HL-60 (cell line): ENCODE results near the gene RASL10A.

Experiments
- CTCF ChIP-seq: IDR thresholded peaks from one replicate; pipeline ENCODE4 v1.5.1; 2011; ENCODE audit warnings: low read length, control low read depth, inconsistent platforms; ENCODE audit not compliant: insufficient read depth
- POLR2AphosphoS5 ChIP-seq: IDR thresholded peaks from 2 replicates; pipeline ENCODE4 v1.6.1; 2012; ENCODE audit warnings: low read depth
- SPI1 ChIP-seq: IDR thresholded peaks from 2 replicates; pipeline ENCODE4 v1.6.1; 2012; ENCODE audit warnings: low read depth, mild to moderate bottlenecking, borderline replicate concordance
- TF ChIP-seq, protein P1 (sequence below): IDR thresholded peaks from 2 replicates; pipeline ENCODE4 v1.6.1; 2012; ENCODE audit warnings: low read depth; ENCODE audit not compliant: insufficient replicate concordance

GRCh38 chr22:29310065-29310862, 5.2 kb downstream of the RASL10A start:
- TF ChIP-seq POLR2AphosphoS5, result no peak
- no peak for TF ChIP-seq CTCF
- TF ChIP-seq, protein P1, sequence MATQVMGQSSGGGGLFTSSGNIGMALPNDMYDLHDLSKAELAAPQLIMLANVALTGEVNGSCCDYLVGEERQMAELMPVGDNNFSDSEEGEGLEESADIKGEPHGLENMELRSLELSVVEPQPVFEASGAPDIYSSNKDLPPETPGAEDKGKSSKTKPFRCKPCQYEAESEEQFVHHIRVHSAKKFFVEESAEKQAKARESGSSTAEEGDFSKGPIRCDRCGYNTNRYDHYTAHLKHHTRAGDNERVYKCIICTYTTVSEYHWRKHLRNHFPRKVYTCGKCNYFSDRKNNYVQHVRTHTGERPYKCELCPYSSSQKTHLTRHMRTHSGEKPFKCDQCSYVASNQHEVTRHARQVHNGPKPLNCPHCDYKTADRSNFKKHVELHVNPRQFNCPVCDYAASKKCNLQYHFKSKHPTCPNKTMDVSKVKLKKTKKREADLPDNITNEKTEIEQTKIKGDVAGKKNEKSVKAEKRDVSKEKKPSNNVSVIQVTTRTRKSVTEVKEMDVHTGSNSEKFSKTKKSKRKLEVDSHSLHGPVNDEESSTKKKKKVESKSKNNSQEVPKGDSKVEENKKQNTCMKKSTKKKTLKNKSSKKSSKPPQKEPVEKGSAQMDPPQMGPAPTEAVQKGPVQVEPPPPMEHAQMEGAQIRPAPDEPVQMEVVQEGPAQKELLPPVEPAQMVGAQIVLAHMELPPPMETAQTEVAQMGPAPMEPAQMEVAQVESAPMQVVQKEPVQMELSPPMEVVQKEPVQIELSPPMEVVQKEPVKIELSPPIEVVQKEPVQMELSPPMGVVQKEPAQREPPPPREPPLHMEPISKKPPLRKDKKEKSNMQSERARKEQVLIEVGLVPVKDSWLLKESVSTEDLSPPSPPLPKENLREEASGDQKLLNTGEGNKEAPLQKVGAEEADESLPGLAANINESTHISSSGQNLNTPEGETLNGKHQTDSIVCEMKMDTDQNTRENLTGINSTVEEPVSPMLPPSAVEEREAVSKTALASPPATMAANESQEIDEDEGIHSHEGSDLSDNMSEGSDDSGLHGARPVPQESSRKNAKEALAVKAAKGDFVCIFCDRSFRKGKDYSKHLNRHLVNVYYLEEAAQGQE, result no peak
- TF ChIP-seq SPI1, result no peak
